NB4 (cell line): ENCODE results near the gene BRI3.

ENCODE experiments used
- POLR2A ChIP-seq: IDR thresholded peaks from 2 replicates; pipeline ENCODE4 v1.6.1; 2011; ENCODE audit warnings: mild to moderate bottlenecking; ENCODE audit not compliant: insufficient read length; ENCODE audit errors: extremely low read depth
- TF ChIP-seq, protein P1 (sequence below): IDR thresholded peaks from one replicate; pipeline ENCODE4 v1.5.1; 2012; ENCODE audit warnings: low read depth, low read length

DNA sequence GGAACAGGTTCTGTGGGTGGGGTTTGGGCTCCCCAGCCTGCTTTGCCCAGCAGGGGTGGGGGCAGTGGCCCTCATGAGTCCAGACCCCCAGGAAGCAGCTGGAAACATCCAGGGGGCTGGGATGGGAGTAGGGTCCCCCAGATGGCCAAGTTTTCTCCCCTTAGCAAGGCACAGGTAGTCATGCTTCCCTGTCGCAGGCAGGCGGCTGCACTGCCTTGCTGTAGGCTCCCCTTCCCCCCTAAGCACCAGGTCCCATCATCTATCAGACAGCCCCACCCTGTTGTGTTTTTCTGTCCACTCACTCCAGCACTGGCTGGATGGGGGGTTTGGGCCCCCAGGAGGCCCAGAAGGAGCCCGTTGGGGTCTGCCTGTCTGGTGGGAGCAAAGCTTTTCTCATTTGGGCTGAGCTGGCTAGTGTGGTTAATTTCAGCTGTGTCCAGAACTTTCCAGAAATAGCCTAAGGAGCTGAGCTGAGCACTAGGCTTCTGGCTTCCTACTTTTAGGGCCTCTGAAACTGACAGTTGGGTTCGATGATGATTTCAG lies 7.9 kb downstream of the BRI3 start:
- TF ChIP-seq, protein P1, sequence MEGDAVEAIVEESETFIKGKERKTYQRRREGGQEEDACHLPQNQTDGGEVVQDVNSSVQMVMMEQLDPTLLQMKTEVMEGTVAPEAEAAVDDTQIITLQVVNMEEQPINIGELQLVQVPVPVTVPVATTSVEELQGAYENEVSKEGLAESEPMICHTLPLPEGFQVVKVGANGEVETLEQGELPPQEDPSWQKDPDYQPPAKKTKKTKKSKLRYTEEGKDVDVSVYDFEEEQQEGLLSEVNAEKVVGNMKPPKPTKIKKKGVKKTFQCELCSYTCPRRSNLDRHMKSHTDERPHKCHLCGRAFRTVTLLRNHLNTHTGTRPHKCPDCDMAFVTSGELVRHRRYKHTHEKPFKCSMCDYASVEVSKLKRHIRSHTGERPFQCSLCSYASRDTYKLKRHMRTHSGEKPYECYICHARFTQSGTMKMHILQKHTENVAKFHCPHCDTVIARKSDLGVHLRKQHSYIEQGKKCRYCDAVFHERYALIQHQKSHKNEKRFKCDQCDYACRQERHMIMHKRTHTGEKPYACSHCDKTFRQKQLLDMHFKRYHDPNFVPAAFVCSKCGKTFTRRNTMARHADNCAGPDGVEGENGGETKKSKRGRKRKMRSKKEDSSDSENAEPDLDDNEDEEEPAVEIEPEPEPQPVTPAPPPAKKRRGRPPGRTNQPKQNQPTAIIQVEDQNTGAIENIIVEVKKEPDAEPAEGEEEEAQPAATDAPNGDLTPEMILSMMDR = no peak
- TF ChIP-seq POLR2A = no peak
